Uterus (tissue), 2 donors: ENCODE results near the gene ZNF888.

ENCODE experiments used
- POLR2A ChIP-seq, 2 donors: fragments of 450-650 bp; IDR thresholded peaks; one replicate each; pipeline ENCODE4 v1.6.1; 2016; ENCODE audit warnings: antibody characterized with exemption in 2 of 2, mild to moderate bottlenecking in 1 of 2, moderate library complexity in 1 of 2
- TF ChIP-seq, protein P1 (sequence below), 4 experiments: fragments of 200-600 bp in 2 of 4; fragments of 450-650 bp in 2 of 4; sonication (generic) in 2 of 4; IDR thresholded peaks; one replicate each; pipeline ENCODE4 v1.5.1; 2016 to 2019; ENCODE audit warnings: antibody characterized with exemption in 4 of 4, mild to moderate bottlenecking in 2 of 4, moderate library complexity in 1 of 4

DNA sequence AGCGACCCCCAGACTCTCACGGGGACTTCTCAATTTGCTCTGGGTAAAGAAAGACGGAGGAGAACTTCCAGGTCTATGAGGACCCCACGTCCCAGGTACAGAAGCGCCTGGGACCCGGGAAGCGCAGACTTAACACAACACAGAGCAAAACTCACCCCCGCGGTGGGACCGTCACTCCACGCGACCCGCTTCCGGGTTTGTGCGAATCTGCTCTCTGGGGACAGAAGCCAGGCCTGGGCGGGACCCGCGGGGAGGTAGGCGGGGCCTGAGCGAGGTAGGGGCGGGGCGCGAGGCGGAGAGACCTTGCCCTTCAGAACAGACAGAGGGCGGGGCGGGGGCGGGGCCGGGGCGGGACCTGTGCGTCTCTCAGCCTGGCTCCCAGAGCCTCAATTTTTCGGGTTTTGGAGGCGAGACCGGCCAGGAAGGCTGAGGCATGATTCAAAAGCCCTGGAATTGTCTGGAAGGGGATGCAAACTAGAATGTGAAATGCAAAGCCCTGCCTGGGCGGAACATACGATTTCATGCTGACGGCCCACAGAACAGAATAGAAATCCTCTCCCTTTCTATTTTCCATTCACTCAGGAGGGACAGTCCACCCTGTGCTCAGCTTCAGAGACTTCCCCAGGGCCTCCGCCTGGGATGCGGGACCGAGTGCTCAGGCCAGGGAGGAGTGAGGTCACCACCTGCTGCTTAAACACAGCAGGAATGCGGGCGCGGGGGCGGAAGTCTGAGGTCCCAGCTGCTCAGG is 19.3 kb upstream of the ZNF888 start:
- TF ChIP-seq, protein P1, sequence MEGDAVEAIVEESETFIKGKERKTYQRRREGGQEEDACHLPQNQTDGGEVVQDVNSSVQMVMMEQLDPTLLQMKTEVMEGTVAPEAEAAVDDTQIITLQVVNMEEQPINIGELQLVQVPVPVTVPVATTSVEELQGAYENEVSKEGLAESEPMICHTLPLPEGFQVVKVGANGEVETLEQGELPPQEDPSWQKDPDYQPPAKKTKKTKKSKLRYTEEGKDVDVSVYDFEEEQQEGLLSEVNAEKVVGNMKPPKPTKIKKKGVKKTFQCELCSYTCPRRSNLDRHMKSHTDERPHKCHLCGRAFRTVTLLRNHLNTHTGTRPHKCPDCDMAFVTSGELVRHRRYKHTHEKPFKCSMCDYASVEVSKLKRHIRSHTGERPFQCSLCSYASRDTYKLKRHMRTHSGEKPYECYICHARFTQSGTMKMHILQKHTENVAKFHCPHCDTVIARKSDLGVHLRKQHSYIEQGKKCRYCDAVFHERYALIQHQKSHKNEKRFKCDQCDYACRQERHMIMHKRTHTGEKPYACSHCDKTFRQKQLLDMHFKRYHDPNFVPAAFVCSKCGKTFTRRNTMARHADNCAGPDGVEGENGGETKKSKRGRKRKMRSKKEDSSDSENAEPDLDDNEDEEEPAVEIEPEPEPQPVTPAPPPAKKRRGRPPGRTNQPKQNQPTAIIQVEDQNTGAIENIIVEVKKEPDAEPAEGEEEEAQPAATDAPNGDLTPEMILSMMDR (IDR thresholded peaks at IDR 0.05): peak in 1 of 4 experiments; percentile 7
- peak; percentile 23 to 83 for TF ChIP-seq POLR2A (IDR thresholded peaks at IDR 0.05)
